ENCODE measurements around the gene SYNE1.
"Not testable (repeated sequence)": the region's sequence is repeated elsewhere in the genome, so short reads cannot be mapped to it uniquely, and the experiment has no call there.

SYNE1 gene

GRCh38 chr6:152637296-152638047 lies at the start of gene SYNE1:
Gene SYNE1, minus strand, starts transcription at chr6:152637362. Its CDS starts 9,031 bp downstream, at chr6:152628331.
- DNase-seq, result no peak

GRCh38 chr6:152685819-152686218 lies 48.7 kb upstream of the SYNE1 start:
- no peak for DNase-seq

- not testable (repeated sequence) for DNase-seq
These were observed 45.8 kb upstream of the SYNE1 start for GRCh38 chr6:152682935-152683334.

- DNase-seq, result no peak
These were observed 45.0 kb upstream of the SYNE1 start for GRCh38 chr6:152682141-152682540.

GRCh38 chr6:152680879-152681517 lies 43.8 kb upstream of the SYNE1 start:
- DNase-seq, result no peak

GRCh38 chr6:152680151-152680550 lies 43.0 kb upstream of the SYNE1 start:
- DNase-seq, result no peak

GRCh38 chr6:152673236-152673635 lies 36.1 kb upstream of the SYNE1 start:
- DNase-seq, result no peak

GRCh38 chr6:152671171-152671570 lies 34.0 kb upstream of the SYNE1 start:
- no peak for DNase-seq

- DNase-seq, result no peak
These were observed 32.7 kb upstream of the SYNE1 start for GRCh38 chr6:152669895-152670294.

GRCh38 chr6:152661776-152662175 lies 24.6 kb upstream of the SYNE1 start:
- DNase-seq, result no peak

GRCh38 chr6:152651986-152652385 lies 14.8 kb upstream of the SYNE1 start:
- DNase-seq, result no peak

GRCh38 chr6:152648105-152648504 lies 10.9 kb upstream of the SYNE1 start:
- DNase-seq, result no peak

- DNase-seq, result not testable (repeated sequence)
These were observed 9.6 kb upstream of the SYNE1 start for GRCh38 chr6:152646732-152647131.

- no peak for DNase-seq
These were observed 5.6 kb upstream of the SYNE1 start for GRCh38 chr6:152642578-152643375.

GRCh38 chr6:152636609-152637295 lies 410 bp downstream of the SYNE1 start:
- DNase-seq, result no peak

- no peak for DNase-seq
These were observed 1.0 kb downstream of the SYNE1 start for GRCh38 chr6:152636021-152636608.

GRCh38 chr6:152634773-152635172 lies 2.4 kb downstream of the SYNE1 start:
- DNase-seq, result no peak

GRCh38 chr6:152632121-152632782 lies 4.9 kb downstream of the SYNE1 start:
- DNase-seq, result no peak

- no peak for DNase-seq
These were observed 5.8 kb downstream of the SYNE1 start for GRCh38 chr6:152631376-152631775.

- no peak for DNase-seq
These were observed 6.3 kb downstream of the SYNE1 start for GRCh38 chr6:152630832-152631231.

- DNase-seq, result no peak
These were observed 11.9 kb downstream of the SYNE1 start for GRCh38 chr6:152625213-152625612.

GRCh38 chr6:152614776-152615175 lies 22.4 kb downstream of the SYNE1 start:
- not testable (repeated sequence) for DNase-seq
